Endothelial cell of umbilical vein (primary cell): ENCODE results near the gene PPFIA1. TPM values are rescaled to one million over a fixed set of nuclear protein-coding genes. Genes with fewer than 3 reads are reported as not detected.

Experiments used
- BruUV-seq: library from RNA; stranded (reverse); fragments of 400-500 nt; replicated peaks from 2 replicates; lab custom pipeline; 2021; lab: Mats Ljungman, UMichigan
- CTCF ChIA-PET: fragments of 300-600, 350-600 bp; sonication (Branson Sonifier 250); formaldehyde crosslinking; loops from one replicate; lab custom pipeline; 2021; ENCODE audit warnings: antibody characterized with exemption, inconsistent platforms; lab: Charles Lee
- POLR2A ChIA-PET: fragments of 300-600, 350-600 bp; sonication (Branson Sonifier 250); formaldehyde crosslinking; loops from one replicate; lab custom pipeline; 2021; ENCODE audit warnings: antibody characterized with exemption, inconsistent platforms; lab: Charles Lee
- DNase-seq: peaks from one replicate; pipeline ENCODE4 v3.0.0-alpha.2; 2011; ENCODE audit warnings: low read depth, low spot score
- FAIRE-seq: peaks from 2 replicates; lab custom pipeline; 2011; peaks lifted over from hg19 to GRCh38; lab: Jason Lieb, UNC
- H2AFZ ChIP-seq: 2 replicates; pipeline ENCODE4 v1.6.0; 2012; ENCODE audit warnings: low read depth, low read length, control low read depth, inconsistent platforms
- H3K27ac ChIP-seq: 2 replicates; pipeline ENCODE4 v1.5.1; 2011; ENCODE audit warnings: low read depth, mild to moderate bottlenecking, control low read depth, low read length, moderate library complexity; ENCODE audit not compliant: insufficient read depth
- H3K27me3 ChIP-seq, 2 experiments: 2 replicates each; pipeline versions ENCODE4 v1.6.0 to v1.6.1; 2011; ENCODE audit warnings: low read length in 2 of 2, mixed read lengths in 1 of 2; ENCODE audit not compliant: control insufficient read depth in 2 of 2, insufficient read depth in 2 of 2
- H3K36me3 ChIP-seq, 2 experiments: 2 replicates in 1 of 2; 3 replicates in 1 of 2; pipeline ENCODE4 v1.5.1; 2011; ENCODE audit warnings: low read length in 2 of 2, mild to moderate bottlenecking in 1 of 2, moderate library complexity in 1 of 2; ENCODE audit not compliant: control insufficient read depth in 2 of 2, insufficient read depth in 2 of 2; ENCODE audit errors: extremely low read depth in 1 of 2
- H3K4me1 ChIP-seq: 3 replicates; pipeline ENCODE4 v1.5.1; 2011; ENCODE audit warnings: mild to moderate bottlenecking, low read length; ENCODE audit not compliant: control insufficient read depth, insufficient read depth; ENCODE audit errors: extremely low read depth
- H3K4me2 ChIP-seq: 2 replicates; pipeline ENCODE4 v1.6.1; 2011; ENCODE audit warnings: low read length, control low read depth, mixed read lengths; ENCODE audit not compliant: insufficient read depth
- H3K4me3 ChIP-seq, 3 experiments: fragments of 200-600 bp in 1 of 3; sonication (generic), shearing (Covaris generic) in 1 of 3; replicated peaks in 1 of 3; 2 replicates each; pipeline ENCODE4 v1.5.1; 2011 to 2016; ENCODE audit warnings: control low read depth in 3 of 3, low read length in 3 of 3, mild to moderate bottlenecking in 2 of 3, inconsistent platforms in 1 of 3, low read depth in 1 of 3, moderate library complexity in 1 of 3; ENCODE audit not compliant: insufficient read depth in 1 of 3
- H3K79me2 ChIP-seq: 2 replicates; pipeline ENCODE4 v1.6.0; 2012; ENCODE audit warnings: low read length, inconsistent platforms; ENCODE audit not compliant: control insufficient read depth, insufficient read depth
- H3K9ac ChIP-seq: replicated peaks from 2 replicates; pipeline ENCODE3; 2011; ENCODE audit warnings: low read length, control low read depth; ENCODE audit not compliant: insufficient read depth; ENCODE audit errors: extremely low read depth
- H3K9me1 ChIP-seq: replicated peaks from 3 replicates; pipeline ENCODE4 v1.6.0; 2011; ENCODE audit warnings: mild to moderate bottlenecking, low read length; ENCODE audit not compliant: control insufficient read depth, insufficient read depth; ENCODE audit errors: extremely low read depth
- H3K9me3 ChIP-seq: replicated peaks from 2 replicates; pipeline ENCODE4 v1.5.1; 2012; ENCODE audit warnings: low read length, inconsistent platforms; ENCODE audit not compliant: control insufficient read depth, insufficient read depth
- H4K20me1 ChIP-seq: replicated peaks from 2 replicates; pipeline ENCODE3; 2011; ENCODE audit warnings: mild to moderate bottlenecking, low read length; ENCODE audit not compliant: control insufficient read depth, insufficient read depth; ENCODE audit errors: extremely low read depth
- EZH2 ChIP-seq: IDR thresholded peaks from 2 replicates; pipeline ENCODE4 v1.6.1; 2012; ENCODE audit warnings: borderline replicate concordance, low read depth, mild to moderate bottlenecking, moderate library complexity, low read length, inconsistent platforms; ENCODE audit not compliant: severe bottlenecking
- FOS ChIP-seq: IDR thresholded peaks from 2 replicates; pipeline ENCODE4 v1.6.1; 2011; ENCODE audit warnings: mild to moderate bottlenecking, low read length, moderate library complexity, borderline replicate concordance; ENCODE audit not compliant: insufficient read depth
- GATA2 ChIP-seq: IDR thresholded peaks from 2 replicates; pipeline ENCODE4 v1.7.0; 2011; ENCODE audit warnings: low read depth, mild to moderate bottlenecking, moderate library complexity, mixed read lengths, low read length; ENCODE audit not compliant: insufficient read length, insufficient read depth
- JUN ChIP-seq: IDR thresholded peaks from 2 replicates; pipeline ENCODE4 v1.6.1; 2011; ENCODE audit warnings: borderline replicate concordance, low read depth; ENCODE audit not compliant: insufficient read length, insufficient read depth
- MYC ChIP-seq: IDR thresholded peaks from one replicate; pipeline ENCODE4 v1.6.1; 2011; ENCODE audit warnings: mild to moderate bottlenecking, low read depth, low read length
- POLR2A ChIP-seq: IDR thresholded peaks from 2 replicates; pipeline ENCODE4 v1.6.1; 2012; ENCODE audit warnings: low read depth, mild to moderate bottlenecking, control low read depth, low read length
- POLR2AphosphoS5 ChIP-seq: IDR thresholded peaks from 2 replicates; pipeline ENCODE4 v1.6.1; 2012; ENCODE audit warnings: low read depth, mild to moderate bottlenecking, control low read depth, low read length, moderate library complexity; ENCODE audit not compliant: insufficient read depth
- dilution Hi-C: fragments of 300-500 bp; cut with MboI; formaldehyde crosslinking; loops from one replicate; pipeline ENCODE4 v1.15.0; 2019; ENCODE audit warnings: low sequenced_read_pairs; ENCODE audit not compliant: extremely low pct_ligation_motif_present
- intact Hi-C: fragments of 100-400 bp; cut with micrococcal nuclease; formaldehyde crosslinking; loops from one replicate; pipeline ENCODE4 v1.10.0; 2022
- polyA plus RNA-seq, 4 experiments: library from polyadenylated mRNA; depleted of rRNA in 3 of 4; stranded (reverse) in 3 of 4; unstranded in 1 of 4; fragments of >200 nt; gene quantifications; 2 replicates each; pipeline versions ENCODE4 v1.2.1 to v1.2.3, GENCODE V29; 2011 to 2012; ENCODE audit warnings: missing spikeins in 1 of 4
- total RNA-seq: library from RNA; stranded (reverse); gene quantifications from 2 replicates; pipeline ENCODE4 v1.2.3, GENCODE V29; 2021
- TF ChIP-seq, protein P1 (sequence below), 2 donors: IDR thresholded peaks; 1 replicate in 1 of 2; 2 replicates in 1 of 2; pipeline ENCODE4 v1.5.1; 2011; ENCODE audit warnings: low read length in 2 of 2, mild to moderate bottlenecking in 2 of 2, moderate library complexity in 2 of 2, control low read depth in 1 of 2, inconsistent platforms in 1 of 2, low read depth in 1 of 2; ENCODE audit not compliant: insufficient read depth in 1 of 2; ENCODE audit errors: extremely low read depth in 1 of 2
- TF ChIP-seq, protein P2 (sequence below): IDR thresholded peaks from 2 replicates; pipeline ENCODE4 v1.6.1; 2011; ENCODE audit not compliant: insufficient read depth, insufficient read length

PPFIA1 gene
- total and polyA plus RNA-seq, 2 donors (not counting 3 experiments of a cell fraction or from before 2014, with no cell fraction given) = 44.3 to 60.9 TPM

DNA sequence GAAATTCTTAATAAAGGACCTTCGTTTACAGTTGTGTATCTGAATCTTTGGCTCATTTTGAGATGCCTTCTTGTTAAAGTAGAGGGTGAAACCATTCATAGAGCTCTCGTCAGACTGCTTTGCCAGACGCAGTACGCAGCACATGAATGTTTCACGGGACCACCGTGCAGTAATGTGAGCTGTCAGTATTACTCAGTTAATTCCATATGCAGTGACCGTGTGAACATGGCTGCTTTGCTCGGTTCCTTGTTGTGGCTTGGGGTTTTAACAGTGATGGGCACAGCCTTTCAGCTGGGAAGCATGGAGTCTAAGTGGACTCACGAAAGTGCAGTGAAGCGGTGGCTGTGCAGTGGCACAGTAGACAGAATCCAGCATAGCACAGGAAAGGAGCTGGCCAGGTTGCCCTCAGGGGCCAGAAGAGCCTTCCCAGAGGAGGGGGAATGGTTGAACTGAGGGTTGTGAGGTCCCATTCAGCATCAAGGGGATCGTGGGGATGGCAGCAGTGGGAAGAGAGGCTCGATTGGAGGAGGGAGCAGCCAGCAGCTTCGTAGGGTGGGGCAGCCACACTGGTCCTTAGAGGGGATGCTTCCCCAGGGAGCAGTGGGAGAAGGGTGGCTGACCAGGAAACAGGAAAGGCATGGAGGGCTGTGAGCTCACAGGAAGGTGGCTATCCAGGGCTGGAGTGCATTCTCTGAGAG lies 31.4 kb downstream of the PPFIA1 start:
- Histone ChIP-seq H3K79me2 (peaks cover 28% of the 10 kb centered on the region), H3K27ac (no peak overlapping the region), H4K20me1 (peaks cover 2% of the 10 kb centered on the region), H2AFZ (no peak overlapping the region), H3K9ac (no peak overlapping the region), H3K4me2 (no peak overlapping the region), H3K27me3 (no peaks in the 10 kb centered on the region), H3K4me3 (no peak overlapping the region), H3K9me1 (no peaks in the 10 kb centered on the region), H3K9me3 (no peaks in the 10 kb centered on the region), H3K36me3 (peaks cover 2% of the 10 kb centered on the region in 2 experiments), H3K4me1 (peaks cover 11% of the 10 kb centered on the region)
- dilution Hi-C loops (no loop called here), intact Hi-C loops (no loop called here)
- TF ChIP-seq FOS (no peak), MYC (no peak), GATA2 (no peak), POLR2A (no peak), POLR2AphosphoS5 (no peak), JUN (no peak), EZH2 (no peak)
- TF ChIP-seq, protein P1, sequence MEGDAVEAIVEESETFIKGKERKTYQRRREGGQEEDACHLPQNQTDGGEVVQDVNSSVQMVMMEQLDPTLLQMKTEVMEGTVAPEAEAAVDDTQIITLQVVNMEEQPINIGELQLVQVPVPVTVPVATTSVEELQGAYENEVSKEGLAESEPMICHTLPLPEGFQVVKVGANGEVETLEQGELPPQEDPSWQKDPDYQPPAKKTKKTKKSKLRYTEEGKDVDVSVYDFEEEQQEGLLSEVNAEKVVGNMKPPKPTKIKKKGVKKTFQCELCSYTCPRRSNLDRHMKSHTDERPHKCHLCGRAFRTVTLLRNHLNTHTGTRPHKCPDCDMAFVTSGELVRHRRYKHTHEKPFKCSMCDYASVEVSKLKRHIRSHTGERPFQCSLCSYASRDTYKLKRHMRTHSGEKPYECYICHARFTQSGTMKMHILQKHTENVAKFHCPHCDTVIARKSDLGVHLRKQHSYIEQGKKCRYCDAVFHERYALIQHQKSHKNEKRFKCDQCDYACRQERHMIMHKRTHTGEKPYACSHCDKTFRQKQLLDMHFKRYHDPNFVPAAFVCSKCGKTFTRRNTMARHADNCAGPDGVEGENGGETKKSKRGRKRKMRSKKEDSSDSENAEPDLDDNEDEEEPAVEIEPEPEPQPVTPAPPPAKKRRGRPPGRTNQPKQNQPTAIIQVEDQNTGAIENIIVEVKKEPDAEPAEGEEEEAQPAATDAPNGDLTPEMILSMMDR (IDR thresholded peaks at IDR 0.05; ENCODE audit: extremely low read depth in 1 of 2, insufficient read depth in 1 of 2, low read depth in 1 of 2, low read length in 2 of 2) = no peak
- TF ChIP-seq, protein P2, sequence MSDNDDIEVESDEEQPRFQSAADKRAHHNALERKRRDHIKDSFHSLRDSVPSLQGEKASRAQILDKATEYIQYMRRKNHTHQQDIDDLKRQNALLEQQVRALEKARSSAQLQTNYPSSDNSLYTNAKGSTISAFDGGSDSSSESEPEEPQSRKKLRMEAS = no peak
- DNase-seq (no peak), FAIRE-seq (no peak)
- POLR2A ChIA-PET = no interaction called here
- no TSS peak for BruUV-seq
- CTCF ChIA-PET = interaction anchor here (1.2 to 1.4 kb wide), 2 partner anchors 17 to 30 kb away, joined by 3 to 5 read pairs; no protein-coding TSS in a partner anchor
